Heart left ventricle (tissue), 16 donors: ENCODE data around the gene BICDL2. TPM values are rescaled to one million over a fixed set of nuclear protein-coding genes. Genes with fewer than 3 reads are reported as not detected.
A peak's percentile ranks its signal among the peaks of the same experiment; 100 is the strongest.

ENCODE experiments used
- ATAC-seq, 4 donors: fragments of 200-7000 bp; cut with Tn5 transposase; one replicate each; pipeline ENCODE4 v1.9.1; 2020 to 2022; ENCODE audit warnings: moderate library complexity in 4 of 4, mild to moderate bottlenecking in 3 of 4, moderate number of reproducible peaks in 1 of 4
- DNase-seq, 5 donors: peaks; one replicate each; pipeline ENCODE4 v3.0.0-alpha.2; 2020
- H3K27ac ChIP-seq, 12 donors: fragments of 200-600 bp; sonication (generic) in 4 of 12; one replicate each; pipeline versions ENCODE4 v1.5.0 to v1.8.0; 2016 to 2022; ENCODE audit warnings: mild to moderate bottlenecking in 2 of 12
- H3K27me3 ChIP-seq, 9 donors: fragments of 200-600 bp; sonication (generic) in 2 of 9; one replicate each; pipeline versions ENCODE4 v1.5.1 to v1.8.0; 2016 to 2022; ENCODE audit warnings: mild to moderate bottlenecking in 3 of 9
- H3K36me3 ChIP-seq, 9 donors: fragments of 200-600 bp; sonication (generic) in 2 of 9; one replicate each; pipeline versions ENCODE4 v1.5.0 to v1.8.0; 2018 to 2022; ENCODE audit warnings: mild to moderate bottlenecking in 2 of 9
- H3K4me1 ChIP-seq, 12 donors: fragments of 200-600 bp; sonication (generic) in 4 of 12; one replicate each; pipeline versions ENCODE4 v1.5.0 to v1.8.0; 2016 to 2022; ENCODE audit warnings: mild to moderate bottlenecking in 3 of 12
- H3K4me3 ChIP-seq, 12 donors: fragments of 200-600 bp; sonication (generic) in 4 of 12; one replicate each; pipeline versions ENCODE4 v1.5.0 to v1.8.0; 2017 to 2022; ENCODE audit warnings: mild to moderate bottlenecking in 9 of 12, moderate library complexity in 4 of 12
- H3K9me3 ChIP-seq, 12 donors: fragments of 200-600 bp; sonication (generic) in 4 of 12; one replicate each; pipeline versions ENCODE4 v1.5.0 to v1.8.0; 2016 to 2022; ENCODE audit warnings: mild to moderate bottlenecking in 1 of 12
- POLR2A ChIP-seq, 2 donors: fragments of 450-650 bp; IDR thresholded peaks; one replicate each; pipeline ENCODE4 v1.6.1; 2017; ENCODE audit warnings: antibody characterized with exemption in 2 of 2, mild to moderate bottlenecking in 2 of 2, moderate library complexity in 2 of 2
- WGBS, 4 donors: extraction: QIAGEN DNeasy Blood & Tissue Kit in 2 of 4; methylation state at CpG; one replicate each; pipeline versions ENCODE4 v1.1.5 to v1.1.7; 2013 to 2018; 5-methylcytosine and 5-hydroxymethylcytosine counted together
- intact Hi-C, 10 donors: fragments of 100-400 bp; cut with DNase I; formaldehyde crosslinking; loops; one replicate each; pipeline versions ENCODE4 v1.11.1 to v1.14.2; 2022
- polyA plus RNA-seq, 2 donors: library from polyadenylated mRNA; stranded (reverse); fragments of 200-250 nt; gene quantifications; one replicate each; pipeline ENCODE4 v1.2.3, GENCODE V29; 2013
- total RNA-seq, 9 donors: library from RNA; depleted of rRNA in 2 of 9; stranded (reverse); fragments of >200 nt in 2 of 9; fragmentation: NEBNext Ultra II Directional in 3 of 9; extraction: Animal tissue kit (Norgen Biotek cat#: 25700) in 3 of 9; gene quantifications; one replicate each; pipeline versions ENCODE4 v1.1.0 to v1.2.4, GENCODE V29; 2016 to 2023
- TF ChIP-seq, protein P1 (sequence below), 12 donors: fragments of 200-600 bp; sonication (generic) in 4 of 12; IDR thresholded peaks; one replicate each; pipeline versions ENCODE4 v1.5.0 to v1.8.0; 2018 to 2022; ENCODE audit warnings: antibody characterized with exemption in 12 of 12, mild to moderate bottlenecking in 5 of 12
- donor health status: ischemic (EF 13 %, LVEDD 7.1; RV severe dilation, severe dysfunction).
- donor health status: healthy with polysubstance abuse.
- donor health status: DM: no; HTN: yes; CAD: no.
- donor health status: DM: no; HTN: no; CAD: no.
- donor health status: ischemic (EF 25% LVEDD 6.9; RV normal size, moderate dysfunction).
- donor health status: ischemic (EF 25% LVEDD 5.7; RV mildly dilated, moderate dysfunction).
- donor health status: healthy.
- donor health status: DM: yes; HTN: yes; CAD: no.
- donor health status: ischemic (EF 35%, LVEDD 5.7; RV mildly dilated, moderate dysfunction).
- donor health status: nonischemic (EF 11% LVEDD 7.7; RV severe dilation, severe dysfunction).
- donor health status: DM: yes; HTN: yes; CAD: no.
- donor health status: PGD.
- donor health status: ischemic (EF 29% LVEDD 5.4; RV normal size, mild dysfunction).
- donor health status: nonischemic (EF 23%, LVEDD 6.1; RV moderate dilation, normal function).

Gene BICDL2
- total and polyA plus RNA-seq, 11 donors = 0.07 TPM; not detected in 10

DNA sequence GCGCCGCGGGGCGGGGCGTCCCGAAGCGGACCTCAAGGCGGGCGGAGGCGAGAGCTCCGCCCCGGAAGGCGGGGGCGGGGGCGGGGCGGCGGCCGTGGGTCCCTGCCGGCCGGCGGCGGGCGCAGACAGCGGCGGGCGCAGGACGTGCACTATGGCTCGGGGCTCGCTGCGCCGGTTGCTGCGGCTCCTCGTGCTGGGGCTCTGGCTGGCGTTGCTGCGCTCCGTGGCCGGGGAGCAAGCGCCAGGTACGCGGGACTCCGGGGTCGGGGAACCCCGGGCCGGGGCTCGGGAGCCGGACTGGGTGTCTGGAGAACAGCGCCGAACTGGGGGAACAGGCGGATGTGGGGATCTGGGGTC is 16.5 kb downstream of the BICDL2 start, which contains the start of gene TNFRSF12A:
Gene TNFRSF12A (plus strand): TSS at position 122 of the 357 bp plus-strand sequence. CDS start 30 bp downstream, at position 152.
- H3K9me3 ChIP-seq = no peaks in the 10 kb centered on the region
- intact Hi-C loops = loop anchor here in 1 of 10 donors (1.0 kb wide), 1 partner anchor 16 kb away; no protein-coding TSS in a partner anchor
- H3K27ac ChIP-seq = peak within 1 kb of the TSS; percentile 31 to 100 (median 96)
- peaks cover 0 to 5% (median 0%) of the 10 kb centered on the region in 9 donors for H3K36me3 ChIP-seq
- peaks cover 6 to 21% (median 14%) of the 10 kb centered on the region in 9 donors for H3K27me3 ChIP-seq
- DNase-seq (peak; percentile 82 to 90 (median 84)), ATAC-seq (peak in 3 of 4 donors; percentile 3 to 45 (median 42))
- peak within 1 kb of the TSS; percentile 35 to 99 (median 76) for H3K4me3 ChIP-seq
- TF ChIP-seq POLR2A (IDR thresholded peaks at IDR 0.05) = peak; percentile 45 to 89
- TF ChIP-seq, protein P1, sequence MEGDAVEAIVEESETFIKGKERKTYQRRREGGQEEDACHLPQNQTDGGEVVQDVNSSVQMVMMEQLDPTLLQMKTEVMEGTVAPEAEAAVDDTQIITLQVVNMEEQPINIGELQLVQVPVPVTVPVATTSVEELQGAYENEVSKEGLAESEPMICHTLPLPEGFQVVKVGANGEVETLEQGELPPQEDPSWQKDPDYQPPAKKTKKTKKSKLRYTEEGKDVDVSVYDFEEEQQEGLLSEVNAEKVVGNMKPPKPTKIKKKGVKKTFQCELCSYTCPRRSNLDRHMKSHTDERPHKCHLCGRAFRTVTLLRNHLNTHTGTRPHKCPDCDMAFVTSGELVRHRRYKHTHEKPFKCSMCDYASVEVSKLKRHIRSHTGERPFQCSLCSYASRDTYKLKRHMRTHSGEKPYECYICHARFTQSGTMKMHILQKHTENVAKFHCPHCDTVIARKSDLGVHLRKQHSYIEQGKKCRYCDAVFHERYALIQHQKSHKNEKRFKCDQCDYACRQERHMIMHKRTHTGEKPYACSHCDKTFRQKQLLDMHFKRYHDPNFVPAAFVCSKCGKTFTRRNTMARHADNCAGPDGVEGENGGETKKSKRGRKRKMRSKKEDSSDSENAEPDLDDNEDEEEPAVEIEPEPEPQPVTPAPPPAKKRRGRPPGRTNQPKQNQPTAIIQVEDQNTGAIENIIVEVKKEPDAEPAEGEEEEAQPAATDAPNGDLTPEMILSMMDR (IDR thresholded peaks at IDR 0.05) = peak in 3 of 12 donors; percentile 11 to 24 (median 22)
- H3K4me1 ChIP-seq = peaks cover 13 to 61% (median 44%) of the 10 kb centered on the region in 12 donors
- 0 to 4% (median 1%) methylated on average over 16 to 49 of the region's 49 CpGs for WGBS, 4 donors

DNA sequence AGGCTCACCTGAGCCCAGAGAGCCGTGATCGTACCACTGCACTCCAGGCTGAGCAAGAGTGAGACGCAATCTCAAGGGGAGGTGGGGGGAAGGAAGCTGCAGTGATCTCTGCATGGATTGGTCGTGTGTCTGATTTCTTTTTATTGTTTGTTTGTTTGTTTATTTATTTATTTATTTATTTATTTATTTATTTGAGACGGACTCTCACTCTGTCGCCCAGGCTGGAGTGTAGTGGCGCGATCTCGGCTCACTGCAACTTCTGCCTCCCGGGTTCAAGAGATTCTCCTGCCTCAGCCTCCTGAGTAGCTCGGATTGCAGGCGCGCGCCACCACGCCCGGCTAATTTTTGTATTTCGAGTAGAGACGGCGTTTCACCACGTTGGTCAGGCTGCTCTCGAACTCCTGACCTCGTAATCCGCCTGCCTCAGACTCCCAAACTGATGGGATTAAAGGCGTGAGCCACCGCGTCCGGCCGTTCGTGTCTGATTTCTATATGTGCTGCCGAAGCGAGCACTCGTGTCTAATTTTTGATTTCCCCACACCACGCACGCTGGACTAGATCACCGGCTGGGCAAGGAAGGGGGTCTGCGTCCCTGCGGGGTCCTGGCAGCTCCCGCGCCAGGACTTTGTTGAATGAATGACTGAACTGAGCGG is 17.0 kb downstream of the BICDL2 start:
- Histone ChIP-seq H3K27me3 (peaks cover 6 to 21% (median 14%) of the 10 kb centered on the region in 9 donors), H3K4me3 (peak overlapping the region in 11 of 12 donors; percentile 56 to 99 (median 78)), H3K4me1 (peaks cover 13 to 58% (median 42%) of the 10 kb centered on the region in 12 donors), H3K36me3 (peaks cover 0 to 5% (median 0%) of the 10 kb centered on the region in 9 donors), H3K27ac (peak overlapping the region in 7 of 12 donors; percentile 90 to 100 (median 96)), H3K9me3 (no peaks in the 10 kb centered on the region)
- intact Hi-C loops = loop anchor here in 1 of 10 donors (1.0 kb wide), 1 partner anchor 15 kb away; no protein-coding TSS in a partner anchor
- DNase-seq = no peak
- 32 to 35% (median 34%) methylated on average over 39 to 40 of the region's 40 CpGs for WGBS, 4 donors
- no peak for ATAC-seq
- no peak for TF ChIP-seq POLR2A (IDR thresholded peaks at IDR 0.05)
- TF ChIP-seq, protein P1 (IDR thresholded peaks at IDR 0.05) = no peak

DNA sequence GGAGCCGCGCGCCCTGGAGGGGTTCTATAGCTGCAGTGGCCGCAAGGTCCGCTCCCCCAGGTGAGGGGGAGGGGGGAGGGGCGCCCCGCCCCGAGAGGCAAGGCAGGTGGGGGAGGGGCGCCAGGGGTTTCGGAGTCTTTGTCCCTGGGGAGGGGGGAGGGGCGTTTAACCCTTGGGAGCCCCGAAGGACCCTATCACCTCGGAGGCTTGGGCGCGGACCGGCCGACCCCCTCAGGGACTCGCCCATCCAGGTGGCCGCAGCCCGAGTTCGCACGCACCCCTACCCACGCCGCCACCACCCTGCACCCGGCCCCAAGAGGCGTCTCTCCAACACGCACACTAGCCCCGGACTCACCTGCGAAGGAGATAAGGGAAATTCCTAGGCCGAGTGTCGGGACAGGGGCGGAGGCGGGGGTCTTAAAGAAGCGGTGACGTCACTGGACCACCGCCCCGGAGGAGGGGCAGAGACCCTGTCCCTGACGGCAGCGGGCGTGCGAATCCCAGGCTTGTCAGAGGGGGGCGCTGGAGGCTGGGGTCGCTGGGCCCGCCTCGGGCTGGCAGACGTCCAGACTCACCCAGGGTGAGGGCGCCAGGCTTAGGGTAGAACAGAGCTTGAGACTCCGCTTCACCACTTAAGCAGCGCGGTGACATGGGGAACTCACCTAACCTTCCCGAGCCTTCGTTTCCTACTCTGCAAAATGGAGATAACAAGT is 18.8 kb downstream of the BICDL2 start, which contains the start of gene CLDN6:
Gene CLDN6 (minus strand): TSS at position 390 of the 713 bp plus-strand sequence. CDS start 2,162 bp downstream, outside the sequence.
- Histone ChIP-seq H3K36me3 (peaks cover 0 to 5% (median 0%) of the 10 kb centered on the region in 9 donors), H3K27ac (no peak within 1 kb of the TSS), H3K27me3 (peaks cover 14 to 36% (median 24%) of the 10 kb centered on the region in 9 donors), H3K4me1 (peaks cover 11 to 44% (median 30%) of the 10 kb centered on the region in 12 donors), H3K9me3 (no peaks in the 10 kb centered on the region), H3K4me3 (no peak within 1 kb of the TSS)
- no peak for TF ChIP-seq POLR2A (IDR thresholded peaks at IDR 0.05)
- TF ChIP-seq, protein P1 (IDR thresholded peaks at IDR 0.05) = peak in 4 of 12 donors; percentile 10 to 30 (median 16)
- DNase-seq = no peak
- intact Hi-C loops = no loop called here
- whole genome bisulfite sequencing, 4 donors = 4 to 10% (median 9%) methylated on average over 25 to 52 of the region's 52 CpGs
- no peak for ATAC-seq
